ENCODE results near the gene ACRBP.

ACRBP gene

DNA sequence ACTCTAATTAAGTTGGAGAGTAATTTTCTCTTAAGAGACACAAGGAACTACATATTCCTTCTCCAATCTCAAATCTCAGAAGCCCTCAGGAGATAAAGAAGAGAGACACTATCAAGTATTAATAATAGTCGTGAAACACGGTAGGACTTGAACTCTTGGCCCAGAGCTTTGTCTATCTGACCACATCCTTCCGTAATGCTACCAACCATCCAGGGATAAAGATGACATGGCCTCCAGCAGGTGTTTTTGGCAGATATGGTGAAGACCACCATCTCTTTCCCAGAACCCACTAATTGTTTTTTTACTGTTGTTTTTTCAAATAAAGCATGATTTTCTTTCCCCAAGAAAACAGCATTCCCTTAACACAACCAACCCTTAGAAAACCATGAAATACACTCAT lies 38.6 kb upstream of the ACRBP start:
- Histone ChIP-seq H3K9ac (no peak overlapping the region), H3K27ac (no peak overlapping the region), H2AFZ (ENCODE audit: low read depth) (no peak overlapping the region), H3K4me1 (ENCODE audit: low read depth, poor library complexity, severe bottlenecking) (peaks cover 28% of the 10 kb centered on the region), H3K4me2 (no peak overlapping the region), H3K4me3 (IDR thresholded peaks at IDR 0.05; ENCODE audit: insufficient read depth, low read depth, low read length) (no peak overlapping the region), H3K79me2 (ENCODE audit: insufficient read depth, low read depth) (peaks cover 75% of the 10 kb centered on the region), H3K27me3 (ENCODE audit: insufficient read depth, low read depth) (no peaks in the 10 kb centered on the region), H3K36me3 (ENCODE audit: insufficient read depth) (no peaks in the 10 kb centered on the region), H4K20me1 (ENCODE audit: insufficient read depth) (no peaks in the 10 kb centered on the region)
- TF ChIP-seq, protein P1, sequence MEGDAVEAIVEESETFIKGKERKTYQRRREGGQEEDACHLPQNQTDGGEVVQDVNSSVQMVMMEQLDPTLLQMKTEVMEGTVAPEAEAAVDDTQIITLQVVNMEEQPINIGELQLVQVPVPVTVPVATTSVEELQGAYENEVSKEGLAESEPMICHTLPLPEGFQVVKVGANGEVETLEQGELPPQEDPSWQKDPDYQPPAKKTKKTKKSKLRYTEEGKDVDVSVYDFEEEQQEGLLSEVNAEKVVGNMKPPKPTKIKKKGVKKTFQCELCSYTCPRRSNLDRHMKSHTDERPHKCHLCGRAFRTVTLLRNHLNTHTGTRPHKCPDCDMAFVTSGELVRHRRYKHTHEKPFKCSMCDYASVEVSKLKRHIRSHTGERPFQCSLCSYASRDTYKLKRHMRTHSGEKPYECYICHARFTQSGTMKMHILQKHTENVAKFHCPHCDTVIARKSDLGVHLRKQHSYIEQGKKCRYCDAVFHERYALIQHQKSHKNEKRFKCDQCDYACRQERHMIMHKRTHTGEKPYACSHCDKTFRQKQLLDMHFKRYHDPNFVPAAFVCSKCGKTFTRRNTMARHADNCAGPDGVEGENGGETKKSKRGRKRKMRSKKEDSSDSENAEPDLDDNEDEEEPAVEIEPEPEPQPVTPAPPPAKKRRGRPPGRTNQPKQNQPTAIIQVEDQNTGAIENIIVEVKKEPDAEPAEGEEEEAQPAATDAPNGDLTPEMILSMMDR (conservative IDR thresholded peaks at IDR 0.05; ENCODE audit: low read depth, low read length) = no peak

DNA sequence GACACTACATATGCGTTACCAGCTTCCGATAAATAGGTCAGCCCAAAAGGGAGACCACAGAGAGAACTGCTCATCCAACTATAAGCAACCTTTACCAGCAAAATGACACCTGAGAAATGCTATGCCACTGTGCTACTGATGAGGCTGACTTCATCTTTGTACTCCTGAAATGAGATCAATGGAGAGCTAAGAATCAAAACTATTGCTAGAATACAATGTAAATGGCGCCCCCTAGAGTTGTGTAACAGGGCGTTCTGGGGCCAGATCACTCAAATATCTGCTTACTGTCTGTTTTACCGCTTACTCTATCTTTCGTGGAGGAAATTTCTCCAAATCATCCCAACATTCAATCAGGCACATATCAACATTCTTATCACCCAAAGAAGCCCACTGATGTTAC lies 37.4 kb upstream of the ACRBP start:
- H3K36me3 ChIP-seq (ENCODE audit: insufficient read depth) = no peaks in the 10 kb centered on the region
- H3K27ac ChIP-seq = no peak overlapping the region
- no peak overlapping the region for H2AFZ ChIP-seq (ENCODE audit: low read depth)
- TF ChIP-seq, protein P1 (conservative IDR thresholded peaks at IDR 0.05; ENCODE audit: low read depth, low read length) = peak; percentile 55
- H3K9ac ChIP-seq = no peak overlapping the region
- no peak overlapping the region for H3K4me2 ChIP-seq
- no peak overlapping the region for H3K4me3 ChIP-seq (IDR thresholded peaks at IDR 0.05; ENCODE audit: insufficient read depth, low read depth, low read length)
- peaks cover 85% of the 10 kb centered on the region for H3K79me2 ChIP-seq (ENCODE audit: insufficient read depth, low read depth)
- peaks cover 22% of the 10 kb centered on the region for H3K4me1 ChIP-seq (ENCODE audit: low read depth, poor library complexity, severe bottlenecking)
- no peaks in the 10 kb centered on the region for H4K20me1 ChIP-seq (ENCODE audit: insufficient read depth)
- no peaks in the 10 kb centered on the region for H3K27me3 ChIP-seq (ENCODE audit: insufficient read depth, low read depth)

DNA sequence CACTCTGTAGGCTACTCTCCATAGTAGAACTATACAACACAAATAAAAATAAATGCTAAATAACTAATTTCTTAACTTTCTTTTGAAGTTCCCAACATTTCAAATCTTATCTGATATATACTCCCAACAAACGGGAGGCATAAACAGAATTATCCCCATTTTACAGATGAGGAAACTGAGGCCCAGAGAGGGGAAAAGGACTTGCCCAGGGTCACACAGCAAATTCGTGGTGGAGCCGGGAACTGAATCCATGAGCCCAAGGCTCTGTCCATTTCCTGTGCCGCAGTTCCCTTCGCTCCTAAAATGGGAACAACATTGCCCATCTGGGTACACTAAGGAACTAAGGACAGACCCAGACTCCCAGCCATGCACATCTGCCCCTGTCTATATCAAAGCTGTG lies 29.7 kb upstream of the ACRBP start:
- no peaks in the 10 kb centered on the region for H3K36me3 ChIP-seq (ENCODE audit: insufficient read depth)
- peaks cover 21% of the 10 kb centered on the region for H3K79me2 ChIP-seq (ENCODE audit: insufficient read depth, low read depth)
- H4K20me1 ChIP-seq (ENCODE audit: insufficient read depth) = no peaks in the 10 kb centered on the region
- H3K4me2 ChIP-seq = no peak overlapping the region
- H3K27ac ChIP-seq = no peak overlapping the region
- H2AFZ ChIP-seq (ENCODE audit: low read depth) = no peak overlapping the region
- H3K4me3 ChIP-seq (IDR thresholded peaks at IDR 0.05; ENCODE audit: insufficient read depth, low read depth, low read length) = no peak overlapping the region
- no peaks in the 10 kb centered on the region for H3K4me1 ChIP-seq (ENCODE audit: low read depth, poor library complexity, severe bottlenecking)
- no peak overlapping the region for H3K9ac ChIP-seq
- no peaks in the 10 kb centered on the region for H3K27me3 ChIP-seq (ENCODE audit: insufficient read depth, low read depth)
- TF ChIP-seq, protein P1 (conservative IDR thresholded peaks at IDR 0.05; ENCODE audit: low read depth, low read length) = no peak

DNA sequence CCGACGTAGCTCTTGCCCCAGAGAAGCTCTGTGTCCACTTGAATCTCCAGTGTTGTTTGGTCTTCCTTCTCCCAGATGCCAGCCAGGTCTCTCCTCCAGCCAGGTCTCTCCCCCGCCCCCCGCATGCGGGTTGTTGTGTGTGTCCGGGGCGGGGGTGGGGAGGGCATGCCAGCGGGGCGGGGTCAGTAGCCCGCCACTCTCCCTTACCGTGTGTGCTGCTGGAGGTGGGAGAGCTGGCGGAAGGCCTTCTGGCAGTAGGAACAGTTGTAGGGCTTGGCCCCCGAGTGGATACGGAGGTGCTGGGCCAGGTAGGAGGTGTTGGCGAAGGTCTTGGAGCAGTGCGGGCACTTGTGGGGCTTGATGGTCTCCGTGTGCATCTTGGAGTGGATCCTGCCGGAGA lies 24.9 kb upstream of the ACRBP start:
- Histone ChIP-seq H3K4me1 (ENCODE audit: low read depth, poor library complexity, severe bottlenecking) (no peaks in the 10 kb centered on the region), H3K9ac (no peak overlapping the region), H3K27me3 (ENCODE audit: insufficient read depth, low read depth) (no peaks in the 10 kb centered on the region), H2AFZ (ENCODE audit: low read depth) (no peak overlapping the region), H3K36me3 (ENCODE audit: insufficient read depth) (no peaks in the 10 kb centered on the region; the same call in 1 of the 2 replicates), H3K4me2 (no peak overlapping the region), H3K79me2 (ENCODE audit: insufficient read depth, low read depth) (no peaks in the 10 kb centered on the region), H4K20me1 (ENCODE audit: insufficient read depth) (no peaks in the 10 kb centered on the region), H3K27ac (no peak overlapping the region), H3K4me3 (IDR thresholded peaks at IDR 0.05; ENCODE audit: insufficient read depth, low read depth, low read length) (no peak overlapping the region)
- TF ChIP-seq, protein P1 (conservative IDR thresholded peaks at IDR 0.05; ENCODE audit: low read depth, low read length) = no peak
